ENCODE results near the gene OBP2B.

GRCh38 chr9:133186736-133187135 lies 22.3 kb downstream of the OBP2B start:
- TF ChIP-seq, protein P1, sequence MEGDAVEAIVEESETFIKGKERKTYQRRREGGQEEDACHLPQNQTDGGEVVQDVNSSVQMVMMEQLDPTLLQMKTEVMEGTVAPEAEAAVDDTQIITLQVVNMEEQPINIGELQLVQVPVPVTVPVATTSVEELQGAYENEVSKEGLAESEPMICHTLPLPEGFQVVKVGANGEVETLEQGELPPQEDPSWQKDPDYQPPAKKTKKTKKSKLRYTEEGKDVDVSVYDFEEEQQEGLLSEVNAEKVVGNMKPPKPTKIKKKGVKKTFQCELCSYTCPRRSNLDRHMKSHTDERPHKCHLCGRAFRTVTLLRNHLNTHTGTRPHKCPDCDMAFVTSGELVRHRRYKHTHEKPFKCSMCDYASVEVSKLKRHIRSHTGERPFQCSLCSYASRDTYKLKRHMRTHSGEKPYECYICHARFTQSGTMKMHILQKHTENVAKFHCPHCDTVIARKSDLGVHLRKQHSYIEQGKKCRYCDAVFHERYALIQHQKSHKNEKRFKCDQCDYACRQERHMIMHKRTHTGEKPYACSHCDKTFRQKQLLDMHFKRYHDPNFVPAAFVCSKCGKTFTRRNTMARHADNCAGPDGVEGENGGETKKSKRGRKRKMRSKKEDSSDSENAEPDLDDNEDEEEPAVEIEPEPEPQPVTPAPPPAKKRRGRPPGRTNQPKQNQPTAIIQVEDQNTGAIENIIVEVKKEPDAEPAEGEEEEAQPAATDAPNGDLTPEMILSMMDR (conservative IDR thresholded peaks at IDR 0.05; ENCODE audit: low read length), result no peak
- no peak for TF ChIP-seq EZH2phosphoT487 (IDR thresholded peaks at IDR 0.05; ENCODE audit: borderline replicate concordance, low read depth, low read length)
